Astrocyte of the hippocampus (primary cell): ENCODE results near the gene SCRN1.
A peak's percentile ranks its signal among the peaks of the same experiment; 100 is the strongest.

Experiments
- DNase-seq: peaks from one replicate; pipeline ENCODE4 v3.0.0; 2011; ENCODE audit warnings: low read depth, low spot score

The SCRN1 gene

GRCh38 chr7:29926741-29927140 is 62.9 kb downstream of the SCRN1 start:
- no peak for DNase-seq

GRCh38 chr7:29926216-29926615 is 63.4 kb downstream of the SCRN1 start:
- no peak for DNase-seq

GRCh38 chr7:29924684-29925083 is 64.9 kb downstream of the SCRN1 start:
- no peak for DNase-seq

- DNase-seq = no peak
These were observed 65.6 kb downstream of the SCRN1 start for GRCh38 chr7:29924006-29924405.

GRCh38 chr7:29922921-29923700 is 66.5 kb downstream of the SCRN1 start:
- DNase-seq = no peak

GRCh38 chr7:29921404-29922010 is 68.1 kb downstream of the SCRN1 start:
- peak; percentile 79 for DNase-seq

- DNase-seq = no peak
These were observed 69.1 kb downstream of the SCRN1 start for GRCh38 chr7:29920491-29920890.

- no peak for DNase-seq
These were observed 69.8 kb downstream of the SCRN1 start for GRCh38 chr7:29919790-29920189.

- no peak for DNase-seq
These were observed 70.8 kb downstream of the SCRN1 start for GRCh38 chr7:29918850-29919249.

- peak; percentile 35 for DNase-seq
These were observed 72.0 kb downstream of the SCRN1 start for GRCh38 chr7:29917641-29918040.

- DNase-seq = no peak
These were observed 74.0 kb downstream of the SCRN1 start for GRCh38 chr7:29915481-29916215.

GRCh38 chr7:29914180-29914579 is 75.4 kb downstream of the SCRN1 start:
- DNase-seq = no peak

- no peak for DNase-seq
These were observed 83.2 kb downstream of the SCRN1 start for GRCh38 chr7:29906200-29907022.

GRCh38 chr7:29900745-29901144 is 88.9 kb downstream of the SCRN1 start:
- no peak for DNase-seq

- no peak for DNase-seq
These were observed 91.3 kb downstream of the SCRN1 start for GRCh38 chr7:29898301-29898700.

GRCh38 chr7:29896685-29897411 is 92.8 kb downstream of the SCRN1 start:
- DNase-seq = no peak

- DNase-seq = no peak
These were observed 94.0 kb downstream of the SCRN1 start for GRCh38 chr7:29895559-29895958.

GRCh38 chr7:29894256-29894655 is 95.3 kb downstream of the SCRN1 start:
- no peak for DNase-seq

- DNase-seq = no peak
These were observed 96.1 kb downstream of the SCRN1 start for GRCh38 chr7:29893351-29893965.

- no peak for DNase-seq
These were observed 97.4 kb downstream of the SCRN1 start for GRCh38 chr7:29892231-29892630.

GRCh38 chr7:29891766-29892165 is 97.8 kb downstream of the SCRN1 start:
- DNase-seq = no peak
